ENCODE results near the gene SMAP1. TPM values are rescaled to one million over a fixed set of nuclear protein-coding genes. Genes with fewer than 3 reads are reported as not detected.
"Not testable (repeated sequence)": the region's sequence is repeated elsewhere in the genome, so short reads cannot be mapped to it uniquely, and the experiment has no call there.

The SMAP1 gene
- total RNA-seq, 1 donor from 2014 or later = 33.3 TPM

GRCh38 chr6:70734381-70734780 lies 66.7 kb downstream of the SMAP1 start:
- Mint-ChIP-seq H3K27me3 (ENCODE audit: unreplicated experiment) (no peaks in the 10 kb centered on the region), H3K27ac (ENCODE audit: unreplicated experiment) (no peak overlapping the region), H3K9me3 (ENCODE audit: unreplicated experiment) (no peaks in the 10 kb centered on the region), H3K36me3 (ENCODE audit: unreplicated experiment) (no peaks in the 10 kb centered on the region), H3K4me3 (ENCODE audit: unreplicated experiment) (no peak overlapping the region), H3K4me1 (ENCODE audit: low read depth, unreplicated experiment) (no peaks in the 10 kb centered on the region)
- TF ChIP-seq CTCF (IDR thresholded peaks at IDR 0.05; ENCODE audit: partially characterized antibody, unreplicated experiment) = no peak
- DNase-seq = no peak

- no peak for TF ChIP-seq CTCF (IDR thresholded peaks at IDR 0.05; ENCODE audit: partially characterized antibody, unreplicated experiment)
- no peak for DNase-seq
- no peaks in the 10 kb centered on the region for H3K9me3 Mint-ChIP-seq (ENCODE audit: unreplicated experiment)
- no peak overlapping the region for H3K4me3 Mint-ChIP-seq (ENCODE audit: unreplicated experiment)
- no peaks in the 10 kb centered on the region for H3K36me3 Mint-ChIP-seq (ENCODE audit: unreplicated experiment)
- H3K27ac Mint-ChIP-seq (ENCODE audit: unreplicated experiment) = no peak overlapping the region
- H3K27me3 Mint-ChIP-seq (ENCODE audit: unreplicated experiment) = peaks cover 1% of the 10 kb centered on the region
- H3K4me1 Mint-ChIP-seq (ENCODE audit: low read depth, unreplicated experiment) = no peaks in the 10 kb centered on the region
These were observed 67.3 kb downstream of the SMAP1 start for GRCh38 chr6:70734979-70735378.

- Mint-ChIP-seq H3K27ac (ENCODE audit: unreplicated experiment) (no peak overlapping the region), H3K4me1 (ENCODE audit: low read depth, unreplicated experiment) (no peaks in the 10 kb centered on the region), H3K36me3 (ENCODE audit: unreplicated experiment) (peaks cover 2% of the 10 kb centered on the region), H3K4me3 (ENCODE audit: unreplicated experiment) (no peak overlapping the region), H3K9me3 (ENCODE audit: unreplicated experiment) (no peaks in the 10 kb centered on the region), H3K27me3 (ENCODE audit: unreplicated experiment) (peaks cover 1% of the 10 kb centered on the region)
- no peak for TF ChIP-seq CTCF (IDR thresholded peaks at IDR 0.05; ENCODE audit: partially characterized antibody, unreplicated experiment)
- no peak for DNase-seq
These were observed 67.8 kb downstream of the SMAP1 start for GRCh38 chr6:70735513-70735912.

GRCh38 chr6:70738028-70738427 lies 70.3 kb downstream of the SMAP1 start:
- Mint-ChIP-seq H3K27ac (ENCODE audit: unreplicated experiment) (no peak overlapping the region), H3K27me3 (ENCODE audit: unreplicated experiment) (peaks cover 1% of the 10 kb centered on the region), H3K9me3 (ENCODE audit: unreplicated experiment) (peaks cover 2% of the 10 kb centered on the region), H3K4me1 (ENCODE audit: low read depth, unreplicated experiment) (no peaks in the 10 kb centered on the region), H3K4me3 (ENCODE audit: unreplicated experiment) (no peak overlapping the region), H3K36me3 (ENCODE audit: unreplicated experiment) (peaks cover 16% of the 10 kb centered on the region)
- DNase-seq = no peak
- no peak for TF ChIP-seq CTCF (IDR thresholded peaks at IDR 0.05; ENCODE audit: partially characterized antibody, unreplicated experiment)

- no peak overlapping the region for H3K4me3 Mint-ChIP-seq (ENCODE audit: unreplicated experiment)
- TF ChIP-seq CTCF (IDR thresholded peaks at IDR 0.05; ENCODE audit: partially characterized antibody, unreplicated experiment) = no peak
- H3K9me3 Mint-ChIP-seq (ENCODE audit: unreplicated experiment) = peaks cover 2% of the 10 kb centered on the region
- H3K36me3 Mint-ChIP-seq (ENCODE audit: unreplicated experiment) = peaks cover 16% of the 10 kb centered on the region
- peaks cover 1% of the 10 kb centered on the region for H3K27me3 Mint-ChIP-seq (ENCODE audit: unreplicated experiment)
- DNase-seq = no peak
- no peak overlapping the region for H3K27ac Mint-ChIP-seq (ENCODE audit: unreplicated experiment)
- no peaks in the 10 kb centered on the region for H3K4me1 Mint-ChIP-seq (ENCODE audit: low read depth, unreplicated experiment)
These were observed 71.9 kb downstream of the SMAP1 start for GRCh38 chr6:70739534-70739933.

- H3K27me3 Mint-ChIP-seq (ENCODE audit: unreplicated experiment); H3K9me3 Mint-ChIP-seq (ENCODE audit: unreplicated experiment); H3K4me3 Mint-ChIP-seq (ENCODE audit: unreplicated experiment); H3K27ac Mint-ChIP-seq (ENCODE audit: unreplicated experiment); H3K4me1 Mint-ChIP-seq (ENCODE audit: low read depth, unreplicated experiment); DNase-seq: not testable (repeated sequence)
- peaks cover 19% of the 10 kb centered on the region for H3K36me3 Mint-ChIP-seq (ENCODE audit: unreplicated experiment)
These were observed 73.1 kb downstream of the SMAP1 start for GRCh38 chr6:70740746-70741145.

GRCh38 chr6:70742462-70742861 lies 74.8 kb downstream of the SMAP1 start:
- not testable (repeated sequence) for DNase-seq; H3K27ac Mint-ChIP-seq (ENCODE audit: unreplicated experiment); H3K4me3 Mint-ChIP-seq (ENCODE audit: unreplicated experiment); H3K4me1 Mint-ChIP-seq (ENCODE audit: low read depth, unreplicated experiment); H3K27me3 Mint-ChIP-seq (ENCODE audit: unreplicated experiment); H3K9me3 Mint-ChIP-seq (ENCODE audit: unreplicated experiment)
- peaks cover 21% of the 10 kb centered on the region for H3K36me3 Mint-ChIP-seq (ENCODE audit: unreplicated experiment)

Measured in glutamatergic neuron (in vitro differentiated cells).